ENCODE results near the gene DAB1. TPM values are rescaled to one million over a fixed set of nuclear protein-coding genes. Genes with fewer than 3 reads are reported as not detected.

Gene DAB1
- total RNA-seq, 1 experiment from 2014 or later, result not detected

DNA sequence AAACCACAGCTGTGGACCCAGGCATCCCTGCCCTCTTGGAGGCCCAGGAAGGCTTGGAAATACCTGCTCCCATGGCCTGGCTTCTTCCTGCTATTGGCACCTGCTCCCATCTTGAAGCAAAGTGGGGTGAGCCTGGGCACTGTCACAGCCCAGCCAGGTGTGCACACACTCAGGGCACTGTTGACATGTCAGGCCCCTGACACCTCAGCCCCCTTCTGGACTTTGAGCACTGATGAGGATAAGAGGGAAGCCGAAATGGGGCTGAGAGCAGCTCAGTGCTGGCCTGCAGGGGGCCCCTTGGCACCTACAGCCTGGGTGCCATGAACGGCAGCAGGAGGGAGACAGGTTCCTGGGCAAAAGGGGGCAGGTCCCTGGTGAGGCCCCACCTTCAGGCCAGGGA is 55.9 kb downstream of the DAB1 start:
- DNase-seq (ENCODE audit: low read depth, low spot score) (no peak), ATAC-seq (no peak)
- Histone ChIP-seq H3K9me3 (ENCODE audit: control insufficient read depth in 1 of 2, insufficient read depth in 1 of 2, low read depth in 1 of 2, low read length in 2 of 2) (no peaks in the 10 kb centered on the region; a peak in 1 of 4 replicates), H3K79me2 (ENCODE audit: insufficient read depth, low read length) (no peaks in the 10 kb centered on the region), H3K27me3 (ENCODE audit: insufficient read depth, low read length) (no peaks in the 10 kb centered on the region), H4K20me1 (ENCODE audit: insufficient read depth) (no peaks in the 10 kb centered on the region), H3K4me3 (replicated peaks in 1 of 2; ENCODE audit: low read depth in 1 of 2, low read length in 2 of 2) (no peak overlapping the region), H3K4me2 (ENCODE audit: low read length) (no peak overlapping the region), H3K4me1 (ENCODE audit: control insufficient read depth in 1 of 2, insufficient read depth in 2 of 2, low read length in 2 of 2) (no peaks in the 10 kb centered on the region), H2AFZ (ENCODE audit: low read depth, low read length, poor library complexity, severe bottlenecking) (no peak overlapping the region), H3K9me2 (ENCODE audit: insufficient read depth) (no peaks in the 10 kb centered on the region), H3K9ac (ENCODE audit: low read length) (no peak overlapping the region), H3K36me3 (ENCODE audit: control insufficient read depth in 1 of 2, insufficient read depth in 2 of 2, low read length in 2 of 2) (no peaks in the 10 kb centered on the region), H3K27ac (ENCODE audit: low read depth, low read length) (no peak overlapping the region)
- CTCF ChIA-PET, result no interaction called here
- POLR2A ChIA-PET, result no interaction called here
- TF ChIP-seq, protein P1, sequence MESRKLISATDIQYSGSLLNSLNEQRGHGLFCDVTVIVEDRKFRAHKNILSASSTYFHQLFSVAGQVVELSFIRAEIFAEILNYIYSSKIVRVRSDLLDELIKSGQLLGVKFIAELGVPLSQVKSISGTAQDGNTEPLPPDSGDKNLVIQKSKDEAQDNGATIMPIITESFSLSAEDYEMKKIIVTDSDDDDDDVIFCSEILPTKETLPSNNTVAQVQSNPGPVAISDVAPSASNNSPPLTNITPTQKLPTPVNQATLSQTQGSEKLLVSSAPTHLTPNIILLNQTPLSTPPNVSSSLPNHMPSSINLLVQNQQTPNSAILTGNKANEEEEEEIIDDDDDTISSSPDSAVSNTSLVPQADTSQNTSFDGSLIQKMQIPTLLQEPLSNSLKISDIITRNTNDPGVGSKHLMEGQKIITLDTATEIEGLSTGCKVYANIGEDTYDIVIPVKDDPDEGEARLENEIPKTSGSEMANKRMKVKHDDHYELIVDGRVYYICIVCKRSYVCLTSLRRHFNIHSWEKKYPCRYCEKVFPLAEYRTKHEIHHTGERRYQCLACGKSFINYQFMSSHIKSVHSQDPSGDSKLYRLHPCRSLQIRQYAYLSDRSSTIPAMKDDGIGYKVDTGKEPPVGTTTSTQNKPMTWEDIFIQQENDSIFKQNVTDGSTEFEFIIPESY (IDR thresholded peaks at IDR 0.05; ENCODE audit: extremely low read depth, insufficient replicate concordance, low read length), result no peak
- TF ChIP-seq SIN3A (IDR thresholded peaks at IDR 0.05; ENCODE audit: low read depth), result no peak
- no peak for TF ChIP-seq SRF (IDR thresholded peaks at IDR 0.05; ENCODE audit: low read depth)
- BruUV-seq (replicated peaks), result no TSS peak
- intact Hi-C loops (cut with micrococcal nuclease), result no loop called here
- RAD21 ChIA-PET (ENCODE audit: low non-redundant PET in 1 of 2, low total read pairs in 2 of 2, uncharacterized antibody in 2 of 2, unreplicated experiment in 2 of 2), result no interaction called here

DNA sequence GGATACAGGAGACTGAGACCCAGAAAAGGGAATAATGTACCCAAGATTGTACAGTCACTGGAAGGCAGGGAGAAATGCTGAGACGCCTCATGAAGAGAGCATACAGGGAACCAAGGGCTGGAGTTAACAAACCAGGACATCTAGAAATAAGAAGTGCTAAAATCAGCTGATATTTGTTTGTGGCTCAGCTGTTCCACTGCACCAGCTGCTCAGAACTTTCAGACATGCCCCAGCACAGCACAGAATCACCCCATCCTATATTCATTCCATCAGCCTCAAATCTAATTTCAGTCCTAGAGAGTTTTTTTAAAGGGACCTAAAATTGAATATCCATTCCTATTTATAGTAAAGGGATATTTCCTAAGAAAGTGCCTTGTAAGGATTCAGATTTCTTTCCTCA is 60.2 kb downstream of the DAB1 start:
- Histone ChIP-seq H4K20me1 (ENCODE audit: insufficient read depth) (no peaks in the 10 kb centered on the region), H3K36me3 (ENCODE audit: control insufficient read depth in 1 of 2, insufficient read depth in 2 of 2, low read length in 2 of 2) (no peaks in the 10 kb centered on the region), H3K79me2 (ENCODE audit: insufficient read depth, low read length) (no peaks in the 10 kb centered on the region), H3K9ac (ENCODE audit: low read length) (no peak overlapping the region), H3K9me2 (ENCODE audit: insufficient read depth) (no peaks in the 10 kb centered on the region), H3K4me3 (replicated peaks in 1 of 2; ENCODE audit: low read depth in 1 of 2, low read length in 2 of 2) (no peak overlapping the region), H3K4me2 (ENCODE audit: low read length) (no peak overlapping the region), H3K9me3 (ENCODE audit: control insufficient read depth in 1 of 2, insufficient read depth in 1 of 2, low read depth in 1 of 2, low read length in 2 of 2) (no peaks in the 10 kb centered on the region; a peak in 1 of 4 replicates), H3K27ac (ENCODE audit: low read depth, low read length) (no peak overlapping the region), H3K27me3 (ENCODE audit: insufficient read depth, low read length) (no peaks in the 10 kb centered on the region), H3K4me1 (ENCODE audit: control insufficient read depth in 1 of 2, insufficient read depth in 2 of 2, low read length in 2 of 2) (no peaks in the 10 kb centered on the region), H2AFZ (ENCODE audit: low read depth, low read length, poor library complexity, severe bottlenecking) (no peak overlapping the region)
- intact Hi-C loops (cut with micrococcal nuclease), result no loop called here
- ATAC-seq (no peak), DNase-seq (ENCODE audit: low read depth, low spot score) (no peak)
- POLR2A ChIA-PET, result no interaction called here
- RAD21 ChIA-PET (ENCODE audit: low non-redundant PET in 1 of 2, low total read pairs in 2 of 2, uncharacterized antibody in 2 of 2, unreplicated experiment in 2 of 2), result no interaction called here
- TF ChIP-seq, protein P2, sequence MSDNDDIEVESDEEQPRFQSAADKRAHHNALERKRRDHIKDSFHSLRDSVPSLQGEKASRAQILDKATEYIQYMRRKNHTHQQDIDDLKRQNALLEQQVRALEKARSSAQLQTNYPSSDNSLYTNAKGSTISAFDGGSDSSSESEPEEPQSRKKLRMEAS (IDR thresholded peaks at IDR 0.05), result no peak
- no peak for TF ChIP-seq POLR2A (IDR thresholded peaks at IDR 0.05; ENCODE audit: borderline replicate concordance, extremely low read depth, insufficient read depth, insufficient read length)
- TF ChIP-seq EZH2 (IDR thresholded peaks at IDR 0.05), result no peak
- TF ChIP-seq, protein P1 (IDR thresholded peaks at IDR 0.05; ENCODE audit: extremely low read depth, insufficient replicate concordance, low read length), result no peak
- no peak for TF ChIP-seq RAD21 (IDR thresholded peaks at IDR 0.05; ENCODE audit: low read depth)
- TF ChIP-seq FOSL1 (IDR thresholded peaks at IDR 0.05; ENCODE audit: low read depth), result no peak
- TF ChIP-seq, protein P3, sequence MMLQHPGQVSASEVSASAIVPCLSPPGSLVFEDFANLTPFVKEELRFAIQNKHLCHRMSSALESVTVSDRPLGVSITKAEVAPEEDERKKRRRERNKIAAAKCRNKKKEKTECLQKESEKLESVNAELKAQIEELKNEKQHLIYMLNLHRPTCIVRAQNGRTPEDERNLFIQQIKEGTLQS (IDR thresholded peaks at IDR 0.05), result no peak
- TF ChIP-seq ZNF274 (IDR thresholded peaks at IDR 0.05; ENCODE audit: low read depth, low read length), result no peak
- no peak for TF ChIP-seq SIN3A (IDR thresholded peaks at IDR 0.05; ENCODE audit: low read depth)
- no peak for TF ChIP-seq TCF7L2 (IDR thresholded peaks at IDR 0.05; ENCODE audit: borderline replicate concordance, extremely low read depth, insufficient read depth, insufficient read length)
- TF ChIP-seq YY1 (IDR thresholded peaks at IDR 0.05; ENCODE audit: extremely low read depth, insufficient replicate concordance, low read depth, low read length), result no peak
- TF ChIP-seq ZFX (IDR thresholded peaks at IDR 0.05), result no peak
- no peak for TF ChIP-seq EGR1 (IDR thresholded peaks at IDR 0.05; ENCODE audit: low read depth)
- CTCF ChIA-PET, result no interaction called here
- BruUV-seq (replicated peaks), result no TSS peak

Measured in HCT116 (cell line).